Endothelial cell of umbilical vein (primary cell): ENCODE results near the gene LPAR1. TPM values are rescaled to one million over a fixed set of nuclear protein-coding genes. Genes with fewer than 3 reads are reported as not detected.

Source experiments
- BruUV-seq: library from RNA; stranded (reverse); fragments of 400-500 nt; replicated peaks from 2 replicates; lab custom pipeline; 2021; lab: Mats Ljungman, UMichigan
- CTCF ChIA-PET: fragments of 300-600, 350-600 bp; sonication (Branson Sonifier 250); formaldehyde crosslinking; loops from one replicate; lab custom pipeline; 2021; ENCODE audit warnings: antibody characterized with exemption, inconsistent platforms; lab: Charles Lee
- POLR2A ChIA-PET: fragments of 300-600, 350-600 bp; sonication (Branson Sonifier 250); formaldehyde crosslinking; loops from one replicate; lab custom pipeline; 2021; ENCODE audit warnings: antibody characterized with exemption, inconsistent platforms; lab: Charles Lee
- DNase-seq: peaks from one replicate; pipeline ENCODE4 v3.0.0-alpha.2; 2011; ENCODE audit warnings: low read depth, low spot score
- FAIRE-seq: peaks from 2 replicates; lab custom pipeline; 2011; peaks lifted over from hg19 to GRCh38; lab: Jason Lieb, UNC
- H2AFZ ChIP-seq: 2 replicates; pipeline ENCODE4 v1.6.0; 2012; ENCODE audit warnings: low read depth, low read length, control low read depth, inconsistent platforms
- H3K27ac ChIP-seq: 2 replicates; pipeline ENCODE4 v1.5.1; 2011; ENCODE audit warnings: low read depth, mild to moderate bottlenecking, control low read depth, low read length, moderate library complexity; ENCODE audit not compliant: insufficient read depth
- H3K27me3 ChIP-seq, 2 experiments: 2 replicates each; pipeline versions ENCODE4 v1.6.0 to v1.6.1; 2011; ENCODE audit warnings: low read length in 2 of 2, mixed read lengths in 1 of 2; ENCODE audit not compliant: control insufficient read depth in 2 of 2, insufficient read depth in 2 of 2
- H3K36me3 ChIP-seq, 2 experiments: 2 replicates in 1 of 2; 3 replicates in 1 of 2; pipeline ENCODE4 v1.5.1; 2011; ENCODE audit warnings: low read length in 2 of 2, mild to moderate bottlenecking in 1 of 2, moderate library complexity in 1 of 2; ENCODE audit not compliant: control insufficient read depth in 2 of 2, insufficient read depth in 2 of 2; ENCODE audit errors: extremely low read depth in 1 of 2
- H3K4me1 ChIP-seq: 3 replicates; pipeline ENCODE4 v1.5.1; 2011; ENCODE audit warnings: mild to moderate bottlenecking, low read length; ENCODE audit not compliant: control insufficient read depth, insufficient read depth; ENCODE audit errors: extremely low read depth
- H3K4me2 ChIP-seq: 2 replicates; pipeline ENCODE4 v1.6.1; 2011; ENCODE audit warnings: low read length, control low read depth, mixed read lengths; ENCODE audit not compliant: insufficient read depth
- H3K4me3 ChIP-seq, 3 experiments: fragments of 200-600 bp in 1 of 3; sonication (generic), shearing (Covaris generic) in 1 of 3; replicated peaks in 1 of 3; 2 replicates each; pipeline ENCODE4 v1.5.1; 2011 to 2016; ENCODE audit warnings: control low read depth in 3 of 3, low read length in 3 of 3, mild to moderate bottlenecking in 2 of 3, inconsistent platforms in 1 of 3, low read depth in 1 of 3, moderate library complexity in 1 of 3; ENCODE audit not compliant: insufficient read depth in 1 of 3
- H3K79me2 ChIP-seq: 2 replicates; pipeline ENCODE4 v1.6.0; 2012; ENCODE audit warnings: low read length, inconsistent platforms; ENCODE audit not compliant: control insufficient read depth, insufficient read depth
- H3K9ac ChIP-seq: replicated peaks from 2 replicates; pipeline ENCODE3; 2011; ENCODE audit warnings: low read length, control low read depth; ENCODE audit not compliant: insufficient read depth; ENCODE audit errors: extremely low read depth
- H3K9me1 ChIP-seq: replicated peaks from 3 replicates; pipeline ENCODE4 v1.6.0; 2011; ENCODE audit warnings: mild to moderate bottlenecking, low read length; ENCODE audit not compliant: control insufficient read depth, insufficient read depth; ENCODE audit errors: extremely low read depth
- H3K9me3 ChIP-seq: replicated peaks from 2 replicates; pipeline ENCODE4 v1.5.1; 2012; ENCODE audit warnings: low read length, inconsistent platforms; ENCODE audit not compliant: control insufficient read depth, insufficient read depth
- H4K20me1 ChIP-seq: replicated peaks from 2 replicates; pipeline ENCODE3; 2011; ENCODE audit warnings: mild to moderate bottlenecking, low read length; ENCODE audit not compliant: control insufficient read depth, insufficient read depth; ENCODE audit errors: extremely low read depth
- CTCF ChIP-seq, 2 donors: IDR thresholded peaks; 1 replicate in 1 of 2; 2 replicates in 1 of 2; pipeline ENCODE4 v1.5.1; 2011; ENCODE audit warnings: low read length in 2 of 2, mild to moderate bottlenecking in 2 of 2, moderate library complexity in 2 of 2, control low read depth in 1 of 2, inconsistent platforms in 1 of 2, low read depth in 1 of 2; ENCODE audit not compliant: insufficient read depth in 1 of 2; ENCODE audit errors: extremely low read depth in 1 of 2
- FOS ChIP-seq: IDR thresholded peaks from 2 replicates; pipeline ENCODE4 v1.6.1; 2011; ENCODE audit warnings: mild to moderate bottlenecking, low read length, moderate library complexity, borderline replicate concordance; ENCODE audit not compliant: insufficient read depth
- GATA2 ChIP-seq: IDR thresholded peaks from 2 replicates; pipeline ENCODE4 v1.7.0; 2011; ENCODE audit warnings: low read depth, mild to moderate bottlenecking, moderate library complexity, mixed read lengths, low read length; ENCODE audit not compliant: insufficient read length, insufficient read depth
- JUN ChIP-seq: IDR thresholded peaks from 2 replicates; pipeline ENCODE4 v1.6.1; 2011; ENCODE audit warnings: borderline replicate concordance, low read depth; ENCODE audit not compliant: insufficient read length, insufficient read depth
- MYC ChIP-seq: IDR thresholded peaks from one replicate; pipeline ENCODE4 v1.6.1; 2011; ENCODE audit warnings: mild to moderate bottlenecking, low read depth, low read length
- POLR2A ChIP-seq: IDR thresholded peaks from 2 replicates; pipeline ENCODE4 v1.6.1; 2012; ENCODE audit warnings: low read depth, mild to moderate bottlenecking, control low read depth, low read length
- POLR2AphosphoS5 ChIP-seq: IDR thresholded peaks from 2 replicates; pipeline ENCODE4 v1.6.1; 2012; ENCODE audit warnings: low read depth, mild to moderate bottlenecking, control low read depth, low read length, moderate library complexity; ENCODE audit not compliant: insufficient read depth
- dilution Hi-C: fragments of 300-500 bp; cut with MboI; formaldehyde crosslinking; loops from one replicate; pipeline ENCODE4 v1.15.0; 2019; ENCODE audit warnings: low sequenced_read_pairs; ENCODE audit not compliant: extremely low pct_ligation_motif_present
- intact Hi-C: fragments of 100-400 bp; cut with micrococcal nuclease; formaldehyde crosslinking; loops from one replicate; pipeline ENCODE4 v1.10.0; 2022
- polyA plus RNA-seq, 4 experiments: library from polyadenylated mRNA; depleted of rRNA in 3 of 4; stranded (reverse) in 3 of 4; unstranded in 1 of 4; fragments of >200 nt; gene quantifications; 2 replicates each; pipeline versions ENCODE4 v1.2.1 to v1.2.3, GENCODE V29; 2011 to 2012; ENCODE audit warnings: missing spikeins in 1 of 4
- total RNA-seq: library from RNA; stranded (reverse); gene quantifications from 2 replicates; pipeline ENCODE4 v1.2.3, GENCODE V29; 2021
- TF ChIP-seq, protein P1 (sequence below): IDR thresholded peaks from 2 replicates; pipeline ENCODE4 v1.6.1; 2011; ENCODE audit not compliant: insufficient read depth, insufficient read length

The LPAR1 gene
- total and polyA plus RNA-seq, 2 donors (not counting 3 experiments of a cell fraction or from before 2014, with no cell fraction given), result 0.88 to 3.0 TPM

DNA sequence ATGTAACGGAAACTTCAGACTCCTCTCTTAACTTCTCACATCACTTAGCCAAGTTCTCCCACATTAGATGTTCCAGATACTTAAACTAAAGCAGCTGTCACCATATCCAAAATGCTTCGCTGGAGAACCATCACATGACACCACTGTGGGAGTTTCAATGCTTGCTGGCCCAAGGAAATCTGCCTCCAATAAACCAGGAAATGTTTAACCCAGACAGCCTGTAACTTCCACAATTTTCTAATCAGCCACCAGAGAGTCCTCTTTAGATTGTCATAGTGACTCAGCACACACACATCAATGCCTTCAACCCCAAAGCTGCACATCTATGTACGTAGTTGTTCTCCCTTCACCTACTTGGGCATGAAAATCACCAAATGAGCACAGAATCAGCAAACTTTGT lies 118.7 kb downstream of the LPAR1 start:
- Histone ChIP-seq H2AFZ (peak overlapping the region; percentile 6), H3K4me3 (no peak overlapping the region), H3K36me3 (no peaks in the 10 kb centered on the region), H3K79me2 (no peaks in the 10 kb centered on the region), H3K27me3 (no peaks in the 10 kb centered on the region), H3K9me1 (no peaks in the 10 kb centered on the region), H4K20me1 (no peaks in the 10 kb centered on the region), H3K27ac (no peak overlapping the region), H3K9me3 (no peaks in the 10 kb centered on the region), H3K4me1 (no peaks in the 10 kb centered on the region), H3K4me2 (no peak overlapping the region), H3K9ac (no peak overlapping the region)
- no TSS peak for BruUV-seq
- CTCF ChIA-PET, result no interaction called here
- dilution Hi-C loops, result no loop called here
- DNase-seq, result no peak
- POLR2A ChIA-PET, result no interaction called here
- TF ChIP-seq, protein P1, sequence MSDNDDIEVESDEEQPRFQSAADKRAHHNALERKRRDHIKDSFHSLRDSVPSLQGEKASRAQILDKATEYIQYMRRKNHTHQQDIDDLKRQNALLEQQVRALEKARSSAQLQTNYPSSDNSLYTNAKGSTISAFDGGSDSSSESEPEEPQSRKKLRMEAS, result no peak
- TF ChIP-seq POLR2AphosphoS5 (no peak), POLR2A (no peak), JUN (no peak), MYC (no peak), CTCF (IDR thresholded peaks at IDR 0.05; ENCODE audit: extremely low read depth in 1 of 2, insufficient read depth in 1 of 2, low read depth in 1 of 2, low read length in 2 of 2) (no peak), GATA2 (no peak), FOS (no peak)
- intact Hi-C loops, result no loop called here
- peak; percentile 31 for FAIRE-seq
